CD4-positive, alpha-beta T cell treated with Interleukin-17A for 4 hours (primary cell): ENCODE measurements around the gene PGAM5.
"Not testable (repeated sequence)": the region's sequence is repeated elsewhere in the genome, so short reads cannot be mapped to it uniquely, and the experiment has no call there.

Experiments
- DNase-seq: peaks from one replicate; pipeline ENCODE4 v3.0.0-alpha.2; 2020; ENCODE audit warnings: mixed read lengths

PGAM5 gene

GRCh38 chr12:132753670-132754069 is 43.0 kb downstream of the PGAM5 start:
- not testable (repeated sequence) for DNase-seq

GRCh38 chr12:132754160-132754932 is 43.7 kb downstream of the PGAM5 start:
- DNase-seq, result no peak

- DNase-seq, result not testable (repeated sequence)
These were observed 48.2 kb downstream of the PGAM5 start for GRCh38 chr12:132758825-132759224.

- DNase-seq, result no peak
These were observed 48.7 kb downstream of the PGAM5 start for GRCh38 chr12:132759359-132759758.

- DNase-seq, result peak; percentile 61
These were observed 50.6 kb downstream of the PGAM5 start, which contains the start of gene ANKLE2 for GRCh38 chr12:132761032-132761920. TSS of gene ANKLE2 (minus strand) at chr12:132761832. CDS start at chr12:132761798, 34 bp downstream.

GRCh38 chr12:132761921-132762583 is 51.4 kb downstream of the PGAM5 start:
- DNase-seq, result peak; percentile 92

GRCh38 chr12:132764231-132764630 is 53.6 kb downstream of the PGAM5 start:
- DNase-seq, result no peak

GRCh38 chr12:132765361-132765760 is 54.7 kb downstream of the PGAM5 start:
- DNase-seq, result no peak

- no peak for DNase-seq
These were observed 55.9 kb downstream of the PGAM5 start for GRCh38 chr12:132766380-132767085.

- peak; percentile 76 for DNase-seq
These were observed 60.6 kb downstream of the PGAM5 start for GRCh38 chr12:132771126-132771838.
